ENCODE results near the gene SNAP29. TPM values are rescaled to one million over a fixed set of nuclear protein-coding genes. Genes with fewer than 3 reads are reported as not detected.

SNAP29 gene
- total and polyA plus RNA-seq, 9 of the 15 experiments (the other 6 are each of a cell fraction or from before 2014, with no cell fraction given), result 19.5 to 250 (median 75.9) TPM

- POLR2A ChIA-PET, result interaction anchor here (0.6 to 15.3 kb wide), 11 partner anchors 9 to 484 kb away, joined by 3 to 172 read pairs (median 3); no protein-coding TSS in a partner anchor
- in situ Hi-C loops (cut with MboI), result no loop called here
- no peak overlapping the region for H3K4me2 ChIP-seq (ENCODE audit: insufficient read depth, low read length)
- H3K9me1 ChIP-seq (ENCODE audit: control insufficient read depth, insufficient read depth, low read length), result no peaks in the 10 kb centered on the region
- 82% methylated on average over 4 of the region's 4 CpGs for WGBS (ENCODE audit: insufficient coverage, low coverage, missing lambda C conversion rate)
- no peak overlapping the region for H3K4me3 ChIP-seq
- no peaks in the 10 kb centered on the region for H3K27me3 ChIP-seq (ENCODE audit: control insufficient read depth in 2 of 2, insufficient read depth in 2 of 2, low read length in 2 of 2)
- no peaks in the 10 kb centered on the region for H4K20me1 ChIP-seq (replicated peaks; ENCODE audit: control insufficient read depth, insufficient read depth, low read length)
- no peak overlapping the region for H2AFZ ChIP-seq (ENCODE audit: low read depth, low read length)
- BruUV-seq (replicated peaks), result no TSS peak
- H3K79me2 ChIP-seq (ENCODE audit: control insufficient read depth, insufficient read depth, low read length), result no peaks in the 10 kb centered on the region
- no peaks in the 10 kb centered on the region for H3K4me1 ChIP-seq (replicated peaks in 1 of 2; ENCODE audit: control insufficient read depth in 2 of 2, insufficient read depth in 2 of 2, low read length in 2 of 2)
- ATAC-seq (no peak), FAIRE-seq (no peak), DNase-seq (ENCODE audit: extremely low read depth in 1 of 4, low spot score in 3 of 4) (no peak)
- H3K27ac ChIP-seq (ENCODE audit: extremely low read depth, low read depth, low read length), result no peak overlapping the region
- no peak overlapping the region for H3K9ac ChIP-seq (ENCODE audit: insufficient read depth in 1 of 2, low read depth in 2 of 2, low read length in 2 of 2)
- no peaks in the 10 kb centered on the region for H3K9me3 ChIP-seq (replicated peaks; ENCODE audit: control insufficient read depth, insufficient read depth, low read depth, low read length)
- CTCF ChIA-PET (ENCODE audit: low intra/inter-chr PET ratio), result no interaction called here
- peaks cover 73% of the 10 kb centered on the region for H3K36me3 ChIP-seq (ENCODE audit: control insufficient read depth, insufficient read depth, low read length)
- intact Hi-C loops (cut with micrococcal nuclease), result no loop called here
- no peak for TF ChIP-seq NFE2 (IDR thresholded peaks at IDR 0.05; ENCODE audit: low read depth)
- no peak for TF ChIP-seq TGIF2 (CRISPR knock-in tag; IDR thresholded peaks at IDR 0.05)
- TF ChIP-seq MAZ (CRISPR knock-in tag; conservative IDR thresholded peaks at IDR 0.05 in 1 of 2, IDR thresholded peaks at IDR 0.05 in 1 of 2), result 0 out of 4 replicates have a peak, but pooled peaks of 1 of the 2 experiments have one; percentile 29
- TF ChIP-seq, protein P1, sequence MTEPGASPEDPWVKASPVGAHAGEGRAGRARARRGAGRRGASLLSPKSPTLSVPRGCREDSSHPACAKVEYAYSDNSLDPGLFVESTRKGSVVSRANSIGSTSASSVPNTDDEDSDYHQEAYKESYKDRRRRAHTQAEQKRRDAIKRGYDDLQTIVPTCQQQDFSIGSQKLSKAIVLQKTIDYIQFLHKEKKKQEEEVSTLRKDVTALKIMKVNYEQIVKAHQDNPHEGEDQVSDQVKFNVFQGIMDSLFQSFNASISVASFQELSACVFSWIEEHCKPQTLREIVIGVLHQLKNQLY (CRISPR knock-in tag; conservative IDR thresholded peaks at IDR 0.05), result 0 out of 4 replicates have a peak, but pooled peaks of 1 of the 2 experiments have one; percentile 7
- no peak for TF ChIP-seq ZFPM2 (CRISPR knock-in tag; IDR thresholded peaks at IDR 0.05)
- TF ChIP-seq ZNF134 (CRISPR knock-in tag; conservative IDR thresholded peaks at IDR 0.05), result no peak
- 0 out of 2 replicates have a peak, but pooled peaks have one; percentile 80 for TF ChIP-seq ZNF778 (CRISPR knock-in tag; IDR thresholded peaks at IDR 0.05)
- no peak for TF ChIP-seq ZNF23 (CRISPR knock-in tag; IDR thresholded peaks at IDR 0.05)
- no peak for TF ChIP-seq DNMT1 (IDR thresholded peaks at IDR 0.05)
- TF ChIP-seq, protein P2, sequence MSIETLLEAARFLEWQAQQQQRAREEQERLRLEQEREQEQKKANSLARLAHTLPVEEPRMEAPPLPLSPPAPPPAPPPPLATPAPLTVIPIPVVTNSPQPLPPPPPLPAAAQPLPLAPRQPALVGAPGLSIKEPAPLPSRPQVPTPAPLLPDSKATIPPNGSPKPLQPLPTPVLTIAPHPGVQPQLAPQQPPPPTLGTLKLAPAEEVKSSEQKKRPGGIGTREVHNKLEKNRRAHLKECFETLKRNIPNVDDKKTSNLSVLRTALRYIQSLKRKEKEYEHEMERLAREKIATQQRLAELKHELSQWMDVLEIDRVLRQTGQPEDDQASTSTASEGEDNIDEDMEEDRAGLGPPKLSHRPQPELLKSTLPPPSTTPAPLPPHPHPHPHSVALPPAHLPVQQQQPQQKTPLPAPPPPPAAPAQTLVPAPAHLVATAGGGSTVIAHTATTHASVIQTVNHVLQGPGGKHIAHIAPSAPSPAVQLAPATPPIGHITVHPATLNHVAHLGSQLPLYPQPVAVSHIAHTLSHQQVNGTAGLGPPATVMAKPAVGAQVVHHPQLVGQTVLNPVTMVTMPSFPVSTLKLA (conservative IDR thresholded peaks at IDR 0.05), result no peak
- TF ChIP-seq SNIP1 (IDR thresholded peaks at IDR 0.05; ENCODE audit: low read depth), result no peak
- no peak for TF ChIP-seq CTBP1 (IDR thresholded peaks at IDR 0.05; ENCODE audit: borderline replicate concordance)
- TF ChIP-seq ZNF445 (CRISPR knock-in tag; IDR thresholded peaks at IDR 0.05; ENCODE audit: low read depth), result no peak
- TF ChIP-seq PYGO2 (tag; IDR thresholded peaks at IDR 0.05), result no peak
- TF ChIP-seq CSDE1 (IDR thresholded peaks at IDR 0.05), result no peak
- TF ChIP-seq EGR1 (conservative IDR thresholded peaks at IDR 0.05), result no peak
- TF ChIP-seq, protein P3, sequence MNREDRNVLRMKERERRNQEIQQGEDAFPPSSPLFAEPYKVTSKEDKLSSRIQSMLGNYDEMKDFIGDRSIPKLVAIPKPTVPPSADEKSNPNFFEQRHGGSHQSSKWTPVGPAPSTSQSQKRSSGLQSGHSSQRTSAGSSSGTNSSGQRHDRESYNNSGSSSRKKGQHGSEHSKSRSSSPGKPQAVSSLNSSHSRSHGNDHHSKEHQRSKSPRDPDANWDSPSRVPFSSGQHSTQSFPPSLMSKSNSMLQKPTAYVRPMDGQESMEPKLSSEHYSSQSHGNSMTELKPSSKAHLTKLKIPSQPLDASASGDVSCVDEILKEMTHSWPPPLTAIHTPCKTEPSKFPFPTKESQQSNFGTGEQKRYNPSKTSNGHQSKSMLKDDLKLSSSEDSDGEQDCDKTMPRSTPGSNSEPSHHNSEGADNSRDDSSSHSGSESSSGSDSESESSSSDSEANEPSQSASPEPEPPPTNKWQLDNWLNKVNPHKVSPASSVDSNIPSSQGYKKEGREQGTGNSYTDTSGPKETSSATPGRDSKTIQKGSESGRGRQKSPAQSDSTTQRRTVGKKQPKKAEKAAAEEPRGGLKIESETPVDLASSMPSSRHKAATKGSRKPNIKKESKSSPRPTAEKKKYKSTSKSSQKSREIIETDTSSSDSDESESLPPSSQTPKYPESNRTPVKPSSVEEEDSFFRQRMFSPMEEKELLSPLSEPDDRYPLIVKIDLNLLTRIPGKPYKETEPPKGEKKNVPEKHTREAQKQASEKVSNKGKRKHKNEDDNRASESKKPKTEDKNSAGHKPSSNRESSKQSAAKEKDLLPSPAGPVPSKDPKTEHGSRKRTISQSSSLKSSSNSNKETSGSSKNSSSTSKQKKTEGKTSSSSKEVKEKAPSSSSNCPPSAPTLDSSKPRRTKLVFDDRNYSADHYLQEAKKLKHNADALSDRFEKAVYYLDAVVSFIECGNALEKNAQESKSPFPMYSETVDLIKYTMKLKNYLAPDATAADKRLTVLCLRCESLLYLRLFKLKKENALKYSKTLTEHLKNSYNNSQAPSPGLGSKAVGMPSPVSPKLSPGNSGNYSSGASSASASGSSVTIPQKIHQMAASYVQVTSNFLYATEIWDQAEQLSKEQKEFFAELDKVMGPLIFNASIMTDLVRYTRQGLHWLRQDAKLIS (CRISPR knock-in tag; IDR thresholded peaks at IDR 0.05), result no peak
- TF ChIP-seq SMARCA4 (IDR thresholded peaks at IDR 0.05), result no peak
These were observed 45.8 kb upstream of the SNAP29 start for GRCh38 chr22:20813056-20813455.
